Stimulated activated CD4-positive, alpha-beta T cell treated with anti-CD3 and anti-CD28 coated beads, Interleukin-2, amount 100 ng/mL, for 48 hours (primary cell): ENCODE data around the gene PRPF40B.
A peak's percentile ranks its signal among the peaks of the same experiment; 100 is the strongest.

Experiments
- DNase-seq, 2 donors: peaks; one replicate each; pipeline ENCODE4 v3.0.0-alpha.2; 2020

PRPF40B gene

DNA sequence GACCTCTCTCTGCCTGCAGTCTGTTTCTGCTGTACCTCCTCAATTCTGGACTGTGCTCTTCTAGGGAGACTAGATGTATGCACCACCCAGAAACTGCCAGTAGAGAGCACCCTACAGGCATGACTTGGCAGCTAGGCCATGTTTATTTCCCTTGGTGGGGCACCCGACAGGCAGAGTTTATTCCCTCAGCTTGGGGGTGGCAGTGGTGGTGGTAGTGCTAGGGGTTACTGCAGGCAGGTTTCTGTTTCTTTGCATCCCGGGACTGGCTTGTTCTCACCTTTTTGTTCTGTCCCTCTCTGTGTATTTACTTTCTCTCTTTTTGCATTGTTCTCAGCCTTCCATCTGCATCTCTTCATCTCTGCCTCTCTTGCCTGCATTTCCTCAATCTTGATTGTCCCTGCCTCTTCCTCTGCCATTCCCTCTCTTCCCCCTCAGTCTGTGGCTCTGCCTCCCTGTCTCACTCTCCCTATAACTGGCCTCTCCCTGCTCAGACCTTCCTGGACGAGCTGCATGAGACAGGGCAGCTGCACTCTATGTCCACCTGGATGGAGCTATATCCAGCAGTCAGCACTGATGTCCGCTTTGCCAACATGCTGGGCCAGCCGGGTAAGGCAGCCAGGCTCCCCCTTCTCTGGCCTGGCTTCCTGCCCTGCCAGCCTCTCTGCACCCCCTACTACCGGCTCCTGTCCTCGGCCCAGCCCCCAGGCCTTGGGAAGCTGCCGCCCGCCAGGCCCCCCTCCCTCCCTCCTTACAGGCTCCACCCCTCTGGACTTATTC is 13.8 kb downstream of the PRPF40B start:
- DNase-seq: peak; percentile 33 to 38

DNA sequence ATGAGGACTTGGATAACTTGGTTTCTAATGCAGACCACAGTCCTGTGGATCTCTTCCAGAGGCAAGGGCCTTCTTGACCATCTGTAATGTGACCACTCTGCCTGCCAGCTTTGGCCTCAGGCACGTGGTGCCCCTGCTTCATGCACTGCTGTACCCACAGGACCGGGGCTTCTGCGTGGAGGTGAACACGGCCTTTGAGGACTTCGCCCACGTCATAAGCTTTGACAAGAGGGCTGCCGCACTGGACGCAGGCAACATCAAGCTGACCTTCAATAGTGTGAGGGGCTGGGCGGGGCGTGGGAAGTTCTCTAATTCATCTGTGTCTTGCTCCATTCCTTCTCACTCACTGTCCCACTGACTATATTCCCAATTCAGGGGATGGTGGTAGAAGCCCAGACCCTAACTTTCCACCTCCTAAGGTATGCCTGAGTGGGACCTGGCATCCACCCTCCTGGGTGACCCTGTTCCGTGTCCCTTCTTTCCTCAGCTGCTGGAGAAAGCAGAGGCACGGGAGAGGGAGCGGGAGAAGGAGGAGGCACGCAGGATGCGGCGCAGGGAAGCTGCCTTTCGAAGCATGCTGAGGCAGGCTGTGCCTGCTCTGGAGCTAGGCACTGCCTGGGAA is 18.5 kb downstream of the PRPF40B start:
- DNase-seq: no peak

DNA sequence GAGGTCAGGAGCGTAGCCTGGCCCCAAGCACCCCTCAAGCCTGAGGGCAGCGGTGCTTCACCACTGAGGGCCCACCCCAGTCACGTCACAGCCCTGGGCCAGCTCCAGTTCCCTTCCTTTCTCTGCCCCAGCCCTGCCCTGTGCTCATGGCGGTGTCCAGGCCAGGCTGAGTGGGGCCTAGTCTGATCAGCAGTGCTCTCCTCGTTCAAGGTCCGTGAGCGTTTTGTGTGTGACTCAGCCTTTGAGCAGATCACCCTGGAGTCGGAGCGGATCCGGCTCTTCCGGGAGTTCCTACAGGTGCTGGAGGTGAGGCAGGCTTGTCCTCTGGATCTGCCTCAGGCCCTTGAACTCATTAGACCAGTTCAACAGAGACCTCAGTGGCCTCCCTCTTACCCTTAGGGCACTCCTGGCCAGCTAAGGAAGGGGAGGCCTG is 19.0 kb downstream of the PRPF40B start:
- DNase-seq: no peak

DNA sequence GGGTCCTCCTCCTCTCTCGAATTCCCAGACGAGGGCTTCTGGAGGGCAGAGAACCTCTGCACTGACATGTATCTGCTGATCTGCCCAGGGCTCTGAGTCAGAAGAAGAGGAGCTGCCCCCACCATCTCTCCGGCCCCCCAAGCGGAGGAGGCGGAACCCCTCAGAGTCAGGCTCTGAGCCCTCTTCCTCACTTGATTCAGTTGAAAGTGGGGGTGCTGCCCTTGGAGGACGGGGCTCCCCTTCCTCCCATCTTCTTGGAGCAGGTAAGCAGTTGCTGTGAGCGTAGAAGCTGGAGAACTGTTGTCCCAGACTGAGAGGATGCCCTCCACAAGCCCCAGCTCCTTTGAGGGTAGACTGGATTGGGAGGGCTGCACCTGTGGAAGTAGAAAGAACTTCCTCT is 19.8 kb downstream of the PRPF40B start:
- DNase-seq: no peak

DNA sequence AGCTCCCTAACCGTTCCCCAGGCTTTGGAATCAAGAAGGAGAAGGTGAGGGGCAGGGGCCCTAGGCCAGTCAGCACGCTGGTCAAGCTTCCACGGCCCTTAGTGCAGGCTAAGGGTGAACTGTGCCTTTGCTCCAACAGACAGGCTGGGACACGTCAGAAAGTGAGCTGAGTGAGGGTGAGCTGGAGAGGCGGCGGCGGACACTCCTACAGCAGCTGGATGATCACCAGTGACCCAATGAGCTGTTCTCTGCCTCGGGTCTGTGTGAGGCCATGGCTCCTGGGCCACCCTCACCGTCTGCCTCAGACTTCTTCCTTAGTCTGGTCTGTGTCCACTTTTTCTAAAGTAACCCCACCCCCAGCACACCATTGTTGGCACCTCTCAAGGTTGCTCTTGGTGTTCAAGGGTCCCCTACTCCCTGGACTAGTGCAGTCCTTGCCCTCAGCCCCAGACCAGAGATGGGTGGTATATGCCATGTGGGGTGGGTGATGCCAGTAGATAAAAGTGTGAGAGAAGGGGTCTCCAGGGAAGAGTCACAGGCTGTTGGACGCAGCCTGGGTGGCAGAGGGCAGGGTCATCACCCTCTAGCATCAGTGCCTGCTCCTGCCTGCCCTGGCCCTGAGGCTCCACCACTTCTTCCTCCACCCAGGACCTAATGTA is 20.7 kb downstream of the PRPF40B start:
- DNase-seq: no peak

DNA sequence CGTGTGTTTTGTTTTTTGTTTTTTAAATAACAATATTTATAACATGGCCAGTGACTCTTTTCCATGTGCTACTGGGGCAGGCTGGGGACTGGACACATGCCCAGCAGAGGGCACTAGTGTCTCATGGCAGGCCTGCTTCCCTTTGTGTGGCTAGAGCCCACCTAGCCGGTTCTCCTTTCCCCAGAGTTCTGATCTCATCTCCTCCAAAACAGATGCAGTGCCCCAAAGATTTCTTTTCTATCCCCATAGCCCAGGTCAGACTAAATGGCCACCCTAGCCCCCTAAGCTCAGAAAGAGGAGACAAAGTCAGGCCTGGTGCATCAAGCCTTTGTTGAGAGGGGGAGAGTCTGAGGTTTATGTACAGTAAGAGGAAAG is 21.2 kb downstream of the PRPF40B start:
- peak; percentile 75 to 78 for DNase-seq

DNA sequence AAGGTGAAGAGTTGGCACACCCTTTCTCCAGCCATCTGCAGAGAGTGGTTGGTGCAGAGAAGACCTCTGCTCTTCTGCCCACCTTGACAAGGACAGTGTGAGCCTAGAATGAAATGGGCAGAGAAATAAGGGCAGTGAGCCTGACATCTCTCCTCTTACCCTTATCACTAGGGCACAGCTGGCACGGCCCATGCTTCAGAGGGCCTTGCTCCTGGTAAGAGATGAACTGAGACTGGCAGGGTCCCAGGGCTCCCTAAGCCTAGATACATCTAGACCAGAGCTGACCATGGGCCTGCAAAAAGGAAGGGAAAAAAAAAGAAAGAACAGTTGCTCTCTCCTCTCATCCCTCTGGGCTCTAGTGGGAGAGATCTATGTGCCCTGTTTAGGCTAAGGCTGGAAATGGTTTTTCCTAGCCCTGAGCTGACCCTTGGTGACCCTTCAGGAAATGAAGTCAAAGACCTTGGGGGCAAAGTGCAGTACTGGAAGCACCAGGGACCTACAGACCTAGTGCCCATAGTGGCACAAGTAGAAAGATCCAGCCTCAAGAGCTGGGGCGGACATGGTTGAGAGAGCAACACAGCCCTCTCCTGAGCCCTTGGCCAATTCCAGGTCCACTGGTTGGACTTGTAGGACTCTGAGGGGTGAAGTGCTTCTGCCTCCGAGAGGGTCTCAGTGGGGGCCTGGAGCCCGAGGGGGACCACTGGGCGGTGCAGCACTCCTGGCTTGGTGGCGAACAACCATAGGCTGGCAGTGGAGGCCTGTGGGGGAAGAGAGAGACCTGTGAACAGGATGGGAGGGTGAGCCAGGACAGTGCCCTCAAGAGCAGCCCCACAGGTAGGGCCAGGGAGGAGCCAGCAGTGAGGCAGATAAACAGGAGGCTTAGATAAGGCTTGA is 22.0 kb downstream of the PRPF40B start:
- DNase-seq: no peak

DNA sequence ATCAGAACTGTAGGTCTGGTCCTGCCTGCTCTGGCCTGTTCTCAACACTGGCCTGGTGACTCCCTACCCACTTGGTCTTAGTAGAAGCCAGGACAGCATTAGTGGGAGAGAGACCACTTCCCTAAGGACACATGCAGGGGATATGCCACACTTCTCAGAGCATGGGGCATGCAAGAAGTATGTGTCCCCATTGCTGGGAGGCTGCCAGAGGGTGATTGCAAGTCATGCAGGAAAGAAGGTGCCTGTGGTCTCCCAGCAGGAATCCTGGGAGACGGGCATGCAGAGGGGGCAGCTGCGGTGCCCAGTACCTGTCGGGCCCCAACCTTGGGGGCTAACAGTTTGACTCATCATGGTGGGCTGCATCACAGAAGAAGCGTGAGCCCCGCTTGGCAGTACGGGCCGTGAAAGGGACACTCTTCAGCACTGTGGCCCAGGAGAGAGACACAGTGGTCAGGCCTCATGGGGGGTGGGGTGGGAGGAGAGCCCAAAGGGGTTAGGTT is 23.0 kb downstream of the PRPF40B start:
- no peak for DNase-seq

DNA sequence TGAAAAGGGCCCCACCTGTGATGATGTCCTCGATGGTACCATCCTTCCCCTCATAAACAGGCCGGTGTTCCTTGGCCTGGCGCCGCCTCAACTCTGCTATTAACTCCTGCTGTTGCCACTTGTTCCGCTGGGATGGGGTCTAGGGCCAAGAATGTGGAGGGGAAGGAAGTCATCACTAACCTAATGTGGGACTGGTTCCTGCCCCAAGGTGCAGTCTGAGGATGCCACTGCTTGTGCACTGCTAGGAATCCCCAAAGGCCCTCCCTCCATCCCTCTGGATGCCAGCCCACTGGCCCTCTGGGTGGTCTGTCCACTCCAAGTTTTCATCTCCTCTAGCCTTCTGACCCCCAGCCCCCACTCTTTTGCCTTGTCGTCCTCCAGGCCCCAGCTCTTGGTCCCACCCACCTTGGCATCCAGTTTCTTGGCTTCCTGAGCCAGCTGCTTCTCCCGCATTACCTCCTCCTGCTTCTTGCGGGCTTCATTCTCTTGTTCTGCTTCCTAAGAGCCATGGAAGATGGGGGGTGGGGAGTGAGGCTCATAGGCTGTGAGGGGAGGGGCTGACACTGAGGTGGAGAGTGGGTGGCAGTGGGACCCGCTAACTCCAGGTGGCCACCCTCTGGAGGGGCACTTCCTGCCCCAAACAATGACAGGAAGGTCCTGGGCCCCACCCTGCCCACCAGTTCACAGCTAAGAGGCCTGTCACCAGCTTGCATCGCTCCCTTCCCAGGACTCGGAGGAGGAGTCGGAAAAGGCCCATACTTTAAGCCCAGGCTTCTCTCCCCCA is 23.7 kb downstream of the PRPF40B start:
- no peak for DNase-seq

DNA sequence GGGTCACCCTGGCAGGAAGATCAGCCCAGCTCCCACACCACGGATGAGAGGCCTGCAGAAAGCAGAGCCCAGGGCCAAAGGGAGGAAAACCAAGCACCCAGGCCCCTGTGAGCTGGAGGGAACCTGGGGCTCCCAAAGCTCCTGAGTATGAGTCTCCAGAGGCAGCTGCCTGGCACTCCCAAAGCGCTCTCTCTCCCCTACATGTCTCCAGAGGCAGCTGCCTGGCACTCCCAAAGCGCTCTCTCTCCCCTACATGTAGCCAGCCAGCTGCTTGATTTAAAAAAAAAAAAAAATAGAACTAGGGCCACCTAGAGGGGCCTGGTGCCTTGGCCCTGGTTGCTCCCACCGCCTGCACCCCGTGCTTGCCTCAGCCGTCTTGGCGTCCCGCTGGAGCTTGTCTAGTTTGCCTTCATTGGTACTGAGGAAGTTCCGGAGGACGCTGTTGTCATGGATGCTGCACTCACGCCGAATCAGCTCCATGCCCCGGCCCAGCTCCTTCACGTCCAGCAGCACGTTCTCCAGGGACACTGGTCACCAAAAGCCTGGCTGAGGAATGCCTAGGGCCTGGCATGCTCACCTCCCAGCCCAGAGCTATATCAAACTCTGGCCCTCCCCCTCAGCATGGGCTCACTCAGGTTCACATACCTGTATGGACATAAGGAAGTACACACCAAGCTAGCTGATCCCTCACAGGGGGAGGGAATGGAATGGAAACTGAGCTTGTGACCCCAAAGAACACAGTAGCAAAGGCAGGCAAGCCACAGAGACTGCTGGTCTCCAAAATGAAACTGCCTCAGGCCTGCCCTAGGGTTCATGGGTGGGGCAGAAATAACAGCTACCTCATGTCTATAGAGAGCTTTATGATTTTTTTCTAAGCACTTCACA is 24.7 kb downstream of the PRPF40B start:
- DNase-seq: no peak

DNA sequence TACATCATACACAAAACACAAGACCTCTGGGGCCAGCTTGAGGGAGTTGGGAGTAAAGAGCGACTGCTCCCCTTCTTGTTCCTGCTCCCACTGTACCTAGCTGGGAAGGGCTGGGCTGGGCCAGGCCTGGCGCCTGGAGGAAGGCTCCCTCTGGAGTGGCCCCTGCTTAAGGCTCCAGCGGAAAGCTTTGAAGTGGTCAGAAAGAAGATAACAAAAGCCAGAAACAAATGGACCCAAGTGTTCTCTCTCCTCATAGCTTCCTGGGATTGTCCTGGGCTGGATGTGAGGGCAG is 25.3 kb downstream of the PRPF40B start:
- DNase-seq: no peak

DNA sequence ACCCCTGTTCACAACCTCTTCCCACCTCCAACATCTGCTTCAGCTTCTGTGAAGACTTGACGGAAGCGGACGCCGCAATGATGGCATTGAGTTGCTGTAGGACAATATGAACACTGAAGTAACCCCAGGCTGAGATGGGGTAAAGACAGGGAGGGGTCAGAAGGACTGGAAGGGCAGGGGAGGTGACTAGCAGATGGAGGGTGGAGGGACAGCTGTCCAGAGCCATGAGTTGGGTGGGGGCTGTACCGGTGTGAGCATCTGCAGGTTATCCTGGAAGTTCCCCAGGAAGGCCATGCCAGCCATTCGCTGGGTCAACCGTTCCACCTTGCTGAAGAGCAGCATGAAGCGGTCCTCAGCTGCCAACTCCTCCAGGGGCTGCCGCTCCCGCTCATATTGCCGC is 26.1 kb downstream of the PRPF40B start:
- DNase-seq: no peak

DNA sequence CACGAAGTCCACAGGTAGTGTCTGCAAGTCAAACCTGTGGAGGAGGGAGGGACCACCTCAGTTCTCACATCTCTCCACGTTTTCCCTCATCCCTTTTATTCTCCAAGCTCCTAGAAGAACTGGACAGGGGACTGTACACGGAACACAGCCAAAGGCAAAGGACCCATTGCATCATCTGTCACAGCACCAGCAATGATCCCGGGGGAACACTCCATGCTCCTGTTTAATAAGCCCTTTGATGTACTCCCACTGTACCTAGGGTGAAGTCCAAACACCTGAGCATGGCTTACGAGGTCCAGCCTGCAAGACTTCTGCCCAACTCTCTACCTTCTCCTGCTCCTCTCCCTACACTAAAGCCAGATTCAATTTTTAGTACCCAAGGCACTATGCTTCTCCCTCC is 26.5 kb downstream of the PRPF40B start:
- no peak for DNase-seq

DNA sequence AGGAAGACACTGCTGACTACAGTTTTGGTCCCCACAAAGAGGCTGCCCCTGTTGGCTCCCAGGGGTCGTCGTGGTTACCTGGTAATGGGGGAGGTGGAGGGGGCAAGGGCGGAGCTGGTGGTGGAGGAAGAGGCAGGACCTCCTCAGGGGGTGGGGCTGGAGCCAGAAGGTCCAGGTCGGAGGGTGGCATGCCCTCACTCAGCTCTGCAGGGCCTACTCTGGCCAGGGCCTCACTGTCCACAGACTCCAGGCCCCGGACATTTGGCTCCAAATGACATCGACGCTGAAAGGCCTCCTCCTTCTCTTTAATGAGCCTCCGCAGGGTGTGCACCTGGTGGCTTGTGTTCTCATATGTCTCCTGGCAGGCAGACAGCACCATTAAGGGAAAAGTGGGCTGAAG is 28.5 kb downstream of the PRPF40B start:
- DNase-seq: no peak

DNA sequence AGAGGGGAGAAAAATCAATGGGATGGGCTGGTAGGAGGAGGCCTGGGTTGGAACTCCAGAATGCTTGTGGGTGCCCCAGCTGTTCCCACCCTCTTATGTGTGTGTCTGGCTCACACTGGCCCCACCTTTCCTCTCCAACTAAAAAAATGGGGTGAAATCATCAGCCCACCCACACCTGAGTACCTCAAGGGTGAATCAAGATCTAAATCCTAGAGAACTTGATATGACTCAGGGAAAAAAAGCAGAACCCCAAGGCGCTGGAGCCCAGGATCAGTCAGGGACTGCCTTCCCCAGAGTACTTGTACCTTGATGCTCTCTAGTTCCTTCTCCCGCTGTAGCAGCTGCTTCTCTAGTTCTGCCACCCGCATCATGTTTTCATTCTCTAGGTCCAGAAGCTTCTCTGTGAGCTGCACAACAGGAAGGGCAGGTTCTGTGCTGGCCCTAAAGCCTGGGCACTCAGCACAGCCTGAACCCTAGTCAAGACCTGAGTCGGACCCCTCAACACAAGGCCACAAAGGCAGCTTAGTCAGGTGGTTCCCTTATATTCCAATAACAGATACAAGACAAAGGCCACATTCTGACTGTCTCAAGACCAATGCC is 29.7 kb downstream of the PRPF40B start:
- DNase-seq: no peak

DNA sequence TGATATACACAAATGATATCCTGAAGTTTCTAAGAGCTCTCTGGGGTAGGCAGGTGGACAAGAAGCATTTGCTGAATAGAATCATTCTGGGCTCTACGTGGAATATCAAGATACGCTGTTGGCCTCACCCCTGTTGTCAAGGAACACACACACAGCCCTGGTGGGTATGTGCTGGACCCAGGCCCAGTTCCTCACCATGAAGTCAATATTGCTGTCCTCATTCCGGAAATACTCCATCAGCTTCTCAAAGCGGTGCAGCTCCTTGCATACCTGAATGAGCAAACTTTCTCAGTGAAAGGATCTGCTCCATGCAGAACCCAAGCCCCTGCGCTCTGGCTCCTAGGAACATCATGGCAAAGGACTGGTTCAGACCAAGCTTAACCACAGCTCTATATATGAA is 31.4 kb downstream of the PRPF40B start:
- no peak for DNase-seq

DNA sequence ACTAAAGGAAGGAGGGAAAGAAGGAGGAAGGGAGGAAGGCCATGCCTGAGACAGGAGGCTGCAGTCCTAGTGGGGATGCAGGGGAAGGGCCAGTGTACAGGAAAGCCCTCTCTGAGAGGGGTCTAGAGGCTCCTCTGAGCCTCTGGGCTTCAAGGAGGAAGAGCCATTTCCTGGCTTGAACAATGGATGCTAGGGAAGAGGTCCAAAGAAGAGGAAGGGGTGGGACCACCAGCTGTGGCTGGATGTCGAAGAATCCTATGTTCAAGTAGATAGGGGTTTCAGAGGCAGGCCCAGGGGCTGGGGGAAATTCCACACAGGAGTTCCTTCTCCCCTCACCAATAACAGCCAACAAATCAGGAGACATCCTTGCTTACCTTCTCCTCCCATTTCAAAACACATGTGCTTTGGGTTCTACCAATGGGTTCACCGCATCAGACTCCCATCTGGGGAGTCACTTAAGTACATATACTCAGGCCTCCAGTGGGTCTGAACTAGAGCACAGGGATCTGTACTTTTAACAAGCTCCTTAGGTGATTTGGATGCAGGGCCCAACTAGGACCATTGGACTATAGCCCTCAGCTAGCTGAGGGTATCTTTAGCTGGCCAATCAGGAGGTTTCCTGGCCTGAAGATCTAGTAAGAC is 32.4 kb downstream of the PRPF40B start:
- no peak for DNase-seq

DNA sequence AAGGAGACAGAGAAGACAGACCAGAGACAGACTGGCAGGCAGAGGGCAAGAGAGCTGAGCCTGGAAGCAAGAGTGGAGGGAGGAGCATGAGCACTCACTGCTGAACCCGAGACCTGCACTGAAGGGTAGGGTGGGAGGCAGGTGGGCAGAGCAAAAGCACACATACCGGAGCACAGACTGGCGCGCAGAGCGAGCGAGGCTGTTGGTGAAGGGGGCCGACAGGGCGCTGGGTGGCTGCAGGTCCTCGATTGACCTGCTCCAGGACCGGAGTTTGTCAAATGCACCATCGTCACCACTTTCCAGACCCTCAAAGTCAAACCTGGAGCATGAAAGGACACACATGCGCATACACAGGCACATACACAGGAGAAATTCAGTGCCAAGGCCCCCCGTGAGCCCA is 34.9 kb downstream of the PRPF40B start:
- no peak for DNase-seq

DNA sequence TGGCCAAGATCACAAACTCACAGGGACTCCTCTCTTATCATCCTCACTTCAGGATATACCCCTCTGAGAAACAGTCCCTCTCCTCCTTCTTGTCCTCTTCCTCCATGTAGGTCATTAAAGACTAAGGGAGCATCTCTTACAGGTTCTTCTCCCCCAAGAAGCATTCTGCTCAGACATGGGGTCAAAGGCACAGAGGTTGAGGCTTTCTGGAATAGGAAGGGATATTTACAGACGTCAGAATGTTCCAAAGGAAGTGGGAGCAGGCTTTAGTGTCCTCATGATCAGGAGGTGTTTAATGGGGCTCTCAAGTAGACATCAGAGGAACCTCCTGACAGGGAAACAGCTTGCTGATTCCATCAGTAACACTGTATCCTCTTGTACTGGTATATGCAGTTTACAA is 36.4 kb downstream of the PRPF40B start:
- DNase-seq: no peak

DNA sequence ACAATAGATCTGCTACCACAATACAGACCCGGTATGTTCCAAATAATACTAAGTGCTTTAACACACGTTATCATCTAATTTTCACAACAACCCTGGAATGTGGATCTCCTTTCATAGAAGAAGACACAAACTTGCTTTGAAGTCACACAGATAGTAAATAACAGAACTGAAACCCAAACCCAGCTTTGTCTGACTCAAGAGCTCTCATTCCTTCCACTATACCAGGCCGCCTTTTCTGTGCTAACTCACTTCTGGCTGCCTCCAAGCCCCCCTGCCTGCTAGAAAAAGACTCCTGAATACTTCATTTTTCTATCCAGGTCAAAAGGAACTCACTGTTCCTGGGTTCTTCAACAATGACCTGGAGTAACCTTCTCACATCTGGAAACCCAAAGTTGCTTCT is 37.8 kb downstream of the PRPF40B start:
- DNase-seq: no peak
